ENCODE results near the gene PRPF40A.

DNA sequence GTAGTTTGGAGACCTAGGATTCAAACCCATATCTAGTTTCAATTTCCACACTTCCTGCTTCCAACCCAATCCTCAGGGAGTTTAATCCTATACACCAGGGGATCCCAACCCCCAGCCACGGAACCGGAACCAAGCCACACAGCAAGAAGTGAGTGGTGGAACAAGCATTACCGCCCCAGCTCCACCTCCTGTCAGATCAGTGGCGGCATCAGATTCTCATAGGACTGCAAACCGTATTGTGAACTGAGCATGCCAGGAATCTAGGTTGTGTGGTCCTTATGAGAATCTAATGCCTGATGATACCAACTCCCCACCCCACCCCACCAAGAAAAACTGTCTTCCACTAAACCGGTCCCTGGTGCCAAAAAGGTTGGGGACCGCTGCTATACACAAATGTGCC, 52.5 kb downstream of the PRPF40A start:
- TF ChIP-seq CSDC2 (CRISPR knock-in tag; IDR thresholded peaks at IDR 0.05): no peak
- no peak for TF ChIP-seq RARB (CRISPR knock-in tag; IDR thresholded peaks at IDR 0.05)
- TF ChIP-seq, protein P1, sequence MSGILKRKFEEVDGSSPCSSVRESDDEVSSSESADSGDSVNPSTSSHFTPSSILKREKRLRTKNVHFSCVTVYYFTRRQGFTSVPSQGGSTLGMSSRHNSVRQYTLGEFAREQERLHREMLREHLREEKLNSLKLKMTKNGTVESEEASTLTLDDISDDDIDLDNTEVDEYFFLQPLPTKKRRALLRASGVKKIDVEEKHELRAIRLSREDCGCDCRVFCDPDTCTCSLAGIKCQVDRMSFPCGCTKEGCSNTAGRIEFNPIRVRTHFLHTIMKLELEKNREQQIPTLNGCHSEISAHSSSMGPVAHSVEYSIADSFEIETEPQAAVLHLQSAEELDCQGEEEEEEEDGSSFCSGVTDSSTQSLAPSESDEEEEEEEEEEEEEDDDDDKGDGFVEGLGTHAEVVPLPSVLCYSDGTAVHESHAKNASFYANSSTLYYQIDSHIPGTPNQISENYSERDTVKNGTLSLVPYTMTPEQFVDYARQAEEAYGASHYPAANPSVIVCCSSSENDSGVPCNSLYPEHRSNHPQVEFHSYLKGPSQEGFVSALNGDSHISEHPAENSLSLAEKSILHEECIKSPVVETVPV (CRISPR knock-in tag; IDR thresholded peaks at IDR 0.05): no peak
- TF ChIP-seq ESRRG (CRISPR knock-in tag; IDR thresholded peaks at IDR 0.05): no peak
- TF ChIP-seq, protein P2, sequence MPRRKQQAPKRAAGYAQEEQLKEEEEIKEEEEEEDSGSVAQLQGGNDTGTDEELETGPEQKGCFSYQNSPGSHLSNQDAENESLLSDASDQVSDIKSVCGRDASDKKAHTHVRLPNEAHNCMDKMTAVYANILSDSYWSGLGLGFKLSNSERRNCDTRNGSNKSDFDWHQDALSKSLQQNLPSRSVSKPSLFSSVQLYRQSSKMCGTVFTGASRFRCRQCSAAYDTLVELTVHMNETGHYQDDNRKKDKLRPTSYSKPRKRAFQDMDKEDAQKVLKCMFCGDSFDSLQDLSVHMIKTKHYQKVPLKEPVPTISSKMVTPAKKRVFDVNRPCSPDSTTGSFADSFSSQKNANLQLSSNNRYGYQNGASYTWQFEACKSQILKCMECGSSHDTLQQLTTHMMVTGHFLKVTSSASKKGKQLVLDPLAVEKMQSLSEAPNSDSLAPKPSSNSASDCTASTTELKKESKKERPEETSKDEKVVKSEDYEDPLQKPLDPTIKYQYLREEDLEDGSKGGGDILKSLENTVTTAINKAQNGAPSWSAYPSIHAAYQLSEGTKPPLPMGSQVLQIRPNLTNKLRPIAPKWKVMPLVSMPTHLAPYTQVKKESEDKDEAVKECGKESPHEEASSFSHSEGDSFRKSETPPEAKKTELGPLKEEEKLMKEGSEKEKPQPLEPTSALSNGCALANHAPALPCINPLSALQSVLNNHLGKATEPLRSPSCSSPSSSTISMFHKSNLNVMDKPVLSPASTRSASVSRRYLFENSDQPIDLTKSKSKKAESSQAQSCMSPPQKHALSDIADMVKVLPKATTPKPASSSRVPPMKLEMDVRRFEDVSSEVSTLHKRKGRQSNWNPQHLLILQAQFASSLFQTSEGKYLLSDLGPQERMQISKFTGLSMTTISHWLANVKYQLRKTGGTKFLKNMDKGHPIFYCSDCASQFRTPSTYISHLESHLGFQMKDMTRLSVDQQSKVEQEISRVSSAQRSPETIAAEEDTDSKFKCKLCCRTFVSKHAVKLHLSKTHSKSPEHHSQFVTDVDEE (CRISPR knock-in tag; IDR thresholded peaks at IDR 0.05): no peak
- TF ChIP-seq ARNTL (CRISPR knock-in tag; IDR thresholded peaks at IDR 0.05; ENCODE audit: borderline replicate concordance, low read depth): no peak
- no peak for TF ChIP-seq ZFP30 (CRISPR knock-in tag; IDR thresholded peaks at IDR 0.05)
- no peak for TF ChIP-seq TCF4 (CRISPR knock-in tag; IDR thresholded peaks at IDR 0.05; ENCODE audit: borderline replicate concordance)
- TF ChIP-seq BACH2 (CRISPR knock-in tag; IDR thresholded peaks at IDR 0.05; ENCODE audit: borderline replicate concordance): no peak
- no peak for TF ChIP-seq SNAI2 (CRISPR knock-in tag; IDR thresholded peaks at IDR 0.05)
- TF ChIP-seq, protein P3, sequence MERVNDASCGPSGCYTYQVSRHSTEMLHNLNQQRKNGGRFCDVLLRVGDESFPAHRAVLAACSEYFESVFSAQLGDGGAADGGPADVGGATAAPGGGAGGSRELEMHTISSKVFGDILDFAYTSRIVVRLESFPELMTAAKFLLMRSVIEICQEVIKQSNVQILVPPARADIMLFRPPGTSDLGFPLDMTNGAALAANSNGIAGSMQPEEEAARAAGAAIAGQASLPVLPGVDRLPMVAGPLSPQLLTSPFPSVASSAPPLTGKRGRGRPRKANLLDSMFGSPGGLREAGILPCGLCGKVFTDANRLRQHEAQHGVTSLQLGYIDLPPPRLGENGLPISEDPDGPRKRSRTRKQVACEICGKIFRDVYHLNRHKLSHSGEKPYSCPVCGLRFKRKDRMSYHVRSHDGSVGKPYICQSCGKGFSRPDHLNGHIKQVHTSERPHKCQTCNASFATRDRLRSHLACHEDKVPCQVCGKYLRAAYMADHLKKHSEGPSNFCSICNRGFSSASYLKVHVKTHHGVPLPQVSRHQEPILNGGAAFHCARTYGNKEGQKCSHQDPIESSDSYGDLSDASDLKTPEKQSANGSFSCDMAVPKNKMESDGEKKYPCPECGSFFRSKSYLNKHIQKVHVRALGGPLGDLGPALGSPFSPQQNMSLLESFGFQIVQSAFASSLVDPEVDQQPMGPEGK (CRISPR knock-in tag; IDR thresholded peaks at IDR 0.05; ENCODE audit: borderline replicate concordance): no peak
- no peak for TF ChIP-seq ZNF565 (CRISPR knock-in tag; conservative IDR thresholded peaks at IDR 0.05; ENCODE audit: low read depth)
